Activated T-helper 2 cell treated with anti-CD3 and anti-CD28 coated beads, Interferon-gamma antibody, Interleukin-2, Interleukin-4, amounts not matched to agents 10 μg/mL and 5 μg/mL and 100 μg/mL, durations not matched to agents 14 hours and 24 hours and 36 hours (primary cell): Measurements from ENCODE around the gene AURKB. TPM values are rescaled to one million over a fixed set of nuclear protein-coding genes. Genes with fewer than 3 reads are reported as not detected.

Experiments
- DNase-seq: peaks from one replicate; pipeline ENCODE4 v3.0.0; 2021; ENCODE audit warnings: low spot score
- H3K27ac Mint-ChIP-seq: one replicate; pipeline ENCODE4 v1.8.0; 2021; ENCODE audit warnings: mixed read lengths
- H3K27me3 Mint-ChIP-seq: one replicate; pipeline ENCODE4 v1.8.0; 2021; ENCODE audit warnings: low read depth, mixed read lengths
- H3K36me3 Mint-ChIP-seq: one replicate; pipeline ENCODE4 v1.8.0; 2021; ENCODE audit warnings: low read depth, mixed read lengths
- H3K4me1 Mint-ChIP-seq: one replicate; pipeline ENCODE4 v1.8.0; 2021; ENCODE audit warnings: low read depth, mixed read lengths
- H3K4me3 Mint-ChIP-seq: one replicate; pipeline ENCODE4 v1.8.0; 2021; ENCODE audit warnings: low read depth, mild to moderate bottlenecking, moderate library complexity, mixed read lengths
- H3K9me3 Mint-ChIP-seq: one replicate; pipeline ENCODE4 v1.8.0; 2021; ENCODE audit warnings: mixed read lengths
- intact Hi-C: fragments of 100-400 bp; cut with micrococcal nuclease; formaldehyde crosslinking; loops from one replicate; pipeline ENCODE4 v1.15.1; 2023
- total RNA-seq: library from RNA; stranded (reverse); gene quantifications from 2 replicates; pipeline ENCODE4 v1.2.3, GENCODE V29; 2022

AURKB gene
- total RNA-seq, 1 donor from 2014 or later: 113 TPM

DNA sequence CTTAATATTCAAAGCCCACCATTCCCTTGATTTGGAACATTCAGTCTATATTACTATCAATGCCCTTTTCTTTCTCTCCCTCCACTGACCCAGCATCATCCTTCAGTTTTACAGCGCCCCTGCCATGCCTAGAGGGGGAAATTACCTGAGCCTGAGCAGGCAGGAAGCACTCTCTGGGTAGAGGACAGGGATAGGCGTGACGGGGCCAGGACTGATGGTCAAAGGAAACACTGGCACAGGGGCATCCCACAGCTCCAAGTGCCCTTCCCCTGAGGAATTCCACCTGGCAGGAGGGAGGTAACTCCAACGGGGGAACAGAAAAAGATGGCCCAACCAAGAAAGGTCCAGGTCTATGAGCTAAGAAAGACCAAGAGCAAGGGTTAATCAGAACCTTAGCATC lies 27.5 kb upstream of the AURKB start:
- no peak overlapping the region for H3K27ac Mint-ChIP-seq
- intact Hi-C loops: no loop called here
- H3K36me3 Mint-ChIP-seq: peaks cover 56% of the 10 kb centered on the region
- no peaks in the 10 kb centered on the region for H3K9me3 Mint-ChIP-seq
- H3K4me1 Mint-ChIP-seq: peaks cover 3% of the 10 kb centered on the region
- no peak overlapping the region for H3K4me3 Mint-ChIP-seq
- H3K27me3 Mint-ChIP-seq: no peaks in the 10 kb centered on the region
- no peak for DNase-seq

- no peak for DNase-seq
- Mint-ChIP-seq H3K27ac (peak overlapping the region; percentile 1), H3K4me3 (no peak overlapping the region), H3K36me3 (peaks cover 56% of the 10 kb centered on the region), H3K27me3 (no peaks in the 10 kb centered on the region), H3K9me3 (no peaks in the 10 kb centered on the region), H3K4me1 (peaks cover 3% of the 10 kb centered on the region)
- intact Hi-C loops: no loop called here
Observed at GRCh38 chr17:8237175-8237574, 26.8 kb upstream of the AURKB start.

DNA sequence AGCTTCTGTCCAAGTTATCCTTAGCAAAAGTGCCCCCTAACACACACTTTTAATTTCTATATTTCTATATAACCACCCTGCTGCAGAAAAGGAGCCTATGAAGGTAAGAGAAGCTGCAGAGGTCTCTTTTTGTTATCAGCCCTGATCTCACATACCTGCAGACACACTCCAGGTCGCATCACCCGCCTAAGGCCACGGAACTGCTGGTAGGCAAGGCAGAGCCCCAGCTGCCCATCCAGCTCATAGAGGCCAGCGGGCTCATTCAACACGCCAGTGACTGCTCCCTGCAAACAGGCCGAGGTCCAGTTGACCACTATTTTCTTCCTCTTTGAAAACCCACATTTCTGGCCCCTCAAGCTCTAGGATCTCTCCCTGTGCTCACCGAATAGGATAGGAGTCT lies 25.3 kb upstream of the AURKB start:
- Mint-ChIP-seq H3K27ac (no peak overlapping the region), H3K36me3 (peaks cover 70% of the 10 kb centered on the region), H3K4me1 (peaks cover 3% of the 10 kb centered on the region), H3K4me3 (no peak overlapping the region), H3K9me3 (no peaks in the 10 kb centered on the region), H3K27me3 (no peaks in the 10 kb centered on the region)
- intact Hi-C loops: no loop called here
- no peak for DNase-seq

DNA sequence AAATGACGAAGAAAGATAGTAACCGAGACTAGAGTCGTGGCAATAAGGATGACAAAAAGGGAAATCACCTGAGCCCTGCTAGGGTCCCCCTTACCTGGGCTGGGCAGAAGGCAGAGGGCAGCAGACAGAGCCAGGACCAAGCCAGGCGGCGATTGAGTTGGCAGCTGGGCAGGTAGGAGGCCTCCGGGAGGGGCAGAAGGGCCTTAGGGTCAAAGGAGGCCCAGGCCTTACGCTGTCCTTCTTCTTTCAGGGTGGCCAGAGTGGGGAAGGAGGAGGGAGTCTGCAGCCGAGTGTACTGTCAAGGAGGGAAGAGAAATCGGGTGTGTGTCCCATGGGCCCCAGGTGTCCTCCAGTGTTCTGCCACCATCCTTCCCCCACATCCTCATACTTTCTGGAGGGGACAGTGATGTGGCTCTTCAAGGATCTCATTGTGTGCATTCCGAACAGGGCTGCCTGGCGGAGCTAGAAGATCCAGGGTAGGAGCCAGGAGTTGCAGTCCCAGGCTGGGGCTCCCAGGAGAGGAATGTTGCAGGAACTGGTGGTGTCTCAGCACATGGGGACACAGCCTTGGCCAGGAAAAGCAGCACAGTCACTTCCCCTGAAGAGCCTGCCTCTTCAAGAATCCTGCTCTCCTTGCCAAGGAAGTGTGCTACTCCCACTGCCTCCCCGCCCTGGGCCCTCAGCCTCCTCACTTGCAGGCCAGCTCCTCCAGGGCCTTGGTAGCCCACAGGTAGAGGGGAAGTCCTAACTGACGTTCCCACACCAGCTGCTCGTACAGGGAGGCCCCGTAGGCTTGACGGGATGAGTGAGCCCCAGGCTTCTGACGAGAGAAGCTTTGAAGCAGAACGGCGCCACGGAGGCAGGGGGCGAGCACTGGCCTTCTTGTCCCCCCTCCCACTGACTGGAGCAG lies 24.2 kb upstream of the AURKB start:
- peaks cover 77% of the 10 kb centered on the region for H3K36me3 Mint-ChIP-seq
- H3K9me3 Mint-ChIP-seq: no peaks in the 10 kb centered on the region
- H3K27me3 Mint-ChIP-seq: no peaks in the 10 kb centered on the region
- H3K4me1 Mint-ChIP-seq: peaks cover 3% of the 10 kb centered on the region
- H3K4me3 Mint-ChIP-seq: no peak overlapping the region
- H3K27ac Mint-ChIP-seq: no peak overlapping the region
- no peak for DNase-seq
- intact Hi-C loops: no loop called here

- no peak for DNase-seq
- Mint-ChIP-seq H3K27me3 (no peaks in the 10 kb centered on the region), H3K27ac (no peak overlapping the region), H3K36me3 (peaks cover 82% of the 10 kb centered on the region), H3K9me3 (no peaks in the 10 kb centered on the region), H3K4me1 (peaks cover 11% of the 10 kb centered on the region), H3K4me3 (no peak overlapping the region)
- intact Hi-C loops: no loop called here
Observed at GRCh38 chr17:8231701-8232100, 21.3 kb upstream of the AURKB start.

GRCh38 chr17:8227238-8227581 lies 16.8 kb upstream of the AURKB start:
- peaks cover 53% of the 10 kb centered on the region for H3K36me3 Mint-ChIP-seq
- no peak for DNase-seq
- no peaks in the 10 kb centered on the region for H3K27me3 Mint-ChIP-seq
- H3K27ac Mint-ChIP-seq: peak overlapping the region; percentile 80
- H3K4me3 Mint-ChIP-seq: peak overlapping the region; percentile 5
- H3K4me1 Mint-ChIP-seq: peaks cover 26% of the 10 kb centered on the region
- no peaks in the 10 kb centered on the region for H3K9me3 Mint-ChIP-seq
- intact Hi-C loops: loop anchor here (2.0 to 10.0 kb wide), 3 partner anchors 74 to 542 kb away; partner anchors contain the start of genes RPL26, TP53 and WRAP53

GRCh38 chr17:8226536-8227237 lies 16.3 kb upstream of the AURKB start:
- intact Hi-C loops: loop anchor here (1.0 to 10.0 kb wide), 4 partner anchors 39 to 542 kb away; partner anchors contain the start of genes RPL26, TP53 and WRAP53
- Mint-ChIP-seq H3K27me3 (no peaks in the 10 kb centered on the region), H3K27ac (peak overlapping the region; percentile 80), H3K4me1 (peaks cover 29% of the 10 kb centered on the region), H3K4me3 (peak overlapping the region; percentile 43), H3K36me3 (peaks cover 48% of the 10 kb centered on the region), H3K9me3 (no peaks in the 10 kb centered on the region)
- DNase-seq: peak; percentile 40

DNA sequence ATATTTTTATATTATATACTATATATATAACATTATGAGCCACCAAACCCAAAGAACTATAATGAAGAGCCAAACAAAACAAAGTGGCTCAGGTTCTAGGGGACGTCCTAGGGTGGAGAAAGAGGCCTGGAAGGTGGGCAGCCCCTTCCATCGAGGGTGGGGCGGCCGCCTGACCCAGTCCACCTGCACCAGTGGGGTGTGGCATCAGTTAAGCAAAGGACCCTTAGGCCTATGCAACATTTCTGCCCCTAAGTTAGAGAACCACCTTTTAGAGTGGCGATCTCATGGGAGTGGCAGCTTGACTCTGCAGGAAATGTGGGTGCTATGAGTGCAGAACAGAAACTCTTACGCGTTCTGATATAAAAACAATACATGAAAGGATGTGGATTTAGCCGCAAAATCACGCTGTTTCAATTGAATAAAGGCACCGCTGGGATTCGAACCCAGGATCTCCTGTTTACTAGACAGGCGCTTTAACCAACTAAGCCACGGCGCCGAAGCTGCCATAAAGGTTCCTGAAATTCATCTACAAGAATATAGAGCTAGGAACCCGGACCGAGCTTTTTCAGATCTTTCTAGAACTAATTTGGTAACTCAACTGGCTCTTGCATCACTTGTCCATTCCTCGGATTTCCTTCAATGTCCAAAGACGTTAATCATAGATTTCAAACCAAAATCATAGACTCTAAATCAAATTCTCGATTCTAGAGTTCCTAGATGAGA lies 15.6 kb upstream of the AURKB start:
- H3K9me3 Mint-ChIP-seq: no peaks in the 10 kb centered on the region
- H3K27ac Mint-ChIP-seq: peak overlapping the region; percentile 80
- peak; percentile 72 for DNase-seq
- peaks cover 41% of the 10 kb centered on the region for H3K36me3 Mint-ChIP-seq
- H3K27me3 Mint-ChIP-seq: no peaks in the 10 kb centered on the region
- peak overlapping the region; percentile 43 for H3K4me3 Mint-ChIP-seq
- H3K4me1 Mint-ChIP-seq: peaks cover 33% of the 10 kb centered on the region
- intact Hi-C loops: loop anchor here (1.0 to 10.0 kb wide), 4 partner anchors 39 to 541 kb away; partner anchors contain the start of genes RPL26, TP53 and WRAP53

GRCh38 chr17:8224891-8225812 lies 14.8 kb upstream of the AURKB start:
- Mint-ChIP-seq H3K4me3 (no peak overlapping the region), H3K4me1 (peaks cover 35% of the 10 kb centered on the region), H3K9me3 (no peaks in the 10 kb centered on the region), H3K27me3 (no peaks in the 10 kb centered on the region), H3K27ac (no peak overlapping the region), H3K36me3 (peaks cover 35% of the 10 kb centered on the region)
- no peak for DNase-seq
- intact Hi-C loops: loop anchor here (10.0 kb wide), 2 partner anchors 160 to 540 kb away; partner anchors contain the start of genes RPL26, TP53 and WRAP53

DNA sequence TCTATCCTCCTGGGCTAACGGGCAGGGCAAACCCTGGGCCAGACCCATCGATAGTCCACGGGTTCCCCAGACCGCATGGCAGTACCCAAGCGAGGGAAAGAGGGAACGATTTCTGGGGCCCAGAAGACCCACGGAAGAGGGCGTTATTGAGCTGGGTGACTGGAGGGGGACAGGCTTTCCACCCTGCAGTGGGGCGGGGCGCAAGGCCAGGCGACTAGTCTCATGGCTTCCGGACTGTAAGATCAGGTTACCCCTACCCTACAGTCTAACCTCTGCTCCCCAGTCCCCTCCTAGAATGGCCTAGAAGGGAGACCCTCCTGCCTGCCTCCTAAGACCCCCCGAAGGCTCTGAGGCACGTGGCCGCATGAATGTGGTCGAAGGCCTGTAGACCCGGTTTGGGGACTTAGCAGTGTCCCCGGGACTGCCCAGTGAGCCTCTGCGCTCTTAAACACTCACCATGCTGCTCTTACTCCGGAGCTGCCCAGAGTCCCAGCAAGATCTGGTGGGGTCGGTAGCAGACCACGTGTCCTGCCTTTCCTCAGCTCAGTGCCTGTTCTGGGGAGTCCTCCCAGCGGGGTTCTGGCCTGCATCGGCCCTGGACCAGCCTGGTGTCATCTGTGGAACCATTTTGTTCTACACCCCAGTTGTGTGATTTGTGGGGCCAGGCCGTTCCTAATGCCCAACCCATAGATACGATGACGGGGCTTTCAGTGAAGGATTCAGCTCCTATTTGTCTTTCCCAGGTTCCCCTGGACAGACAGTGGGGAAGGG lies 13.2 kb upstream of the AURKB start:
- H3K9me3 Mint-ChIP-seq: no peaks in the 10 kb centered on the region
- DNase-seq: peak; percentile 50
- peak overlapping the region; percentile 97 for H3K4me3 Mint-ChIP-seq
- H3K4me1 Mint-ChIP-seq: peaks cover 39% of the 10 kb centered on the region
- no peaks in the 10 kb centered on the region for H3K27me3 Mint-ChIP-seq
- intact Hi-C loops: loop anchor here (2.0 to 10.0 kb wide), 3 partner anchors 71 to 539 kb away; partner anchors contain the start of genes RPL26, SLC25A35, TP53 and WRAP53
- H3K36me3 Mint-ChIP-seq: peaks cover 21% of the 10 kb centered on the region
- H3K27ac Mint-ChIP-seq: peak overlapping the region; percentile 96
